Naive B cell (primary cell): ENCODE results near the gene VPREB3. TPM values are rescaled to one million over a fixed set of nuclear protein-coding genes. Genes with fewer than 3 reads are reported as not detected.

ENCODE experiments used
- ATAC-seq, 2 donors: fragments of 150-1000 bp; cut with Tn5 transposase; 2 replicates each; pipeline ENCODE4 v1.10.0; 2021; ENCODE audit warnings: low read depth in 2 of 2, mild to moderate bottlenecking in 2 of 2, moderate library complexity in 2 of 2
- DNase-seq: peaks from one replicate; pipeline ENCODE4 v3.0.0; 2022
- H3K27ac Mint-ChIP-seq, 6 donors: one replicate each; pipeline ENCODE4 v1.8.0; 2020 to 2022; ENCODE audit warnings: mild to moderate bottlenecking in 6 of 6, mixed read lengths in 6 of 6, moderate library complexity in 5 of 6, inconsistent platforms in 2 of 6
- H3K27me3 Mint-ChIP-seq, 3 donors: one replicate each; pipeline ENCODE4 v1.8.0; 2021 to 2022; ENCODE audit warnings: mixed read lengths in 3 of 3, mild to moderate bottlenecking in 1 of 3
- H3K36me3 Mint-ChIP-seq, 2 donors: one replicate each; pipeline ENCODE4 v1.8.0; 2020 to 2022; ENCODE audit warnings: mixed read lengths in 2 of 2, inconsistent platforms in 1 of 2, mild to moderate bottlenecking in 1 of 2
- H3K4me1 Mint-ChIP-seq, 3 donors: one replicate each; pipeline ENCODE4 v1.8.0; 2020 to 2022; ENCODE audit warnings: mixed read lengths in 3 of 3, inconsistent platforms in 1 of 3, mild to moderate bottlenecking in 1 of 3, moderate library complexity in 1 of 3
- H3K4me3 Mint-ChIP-seq, 8 donors: one replicate each; pipeline ENCODE4 v1.8.0; 2020 to 2022; ENCODE audit warnings: mild to moderate bottlenecking in 8 of 8, mixed read lengths in 8 of 8, moderate library complexity in 8 of 8, inconsistent platforms in 2 of 8
- H3K9me3 Mint-ChIP-seq, 7 donors: one replicate each; pipeline ENCODE4 v1.8.0; 2020 to 2022; ENCODE audit warnings: mixed read lengths in 7 of 7, mild to moderate bottlenecking in 5 of 7, inconsistent platforms in 2 of 7, moderate library complexity in 1 of 7
- polyA plus RNA-seq, 6 donors: library from polyadenylated mRNA; unstranded; fragments of 300-500 nt; fragmentation: Illumina TruSeq; gene quantifications; one replicate each; pipeline ENCODE4 v1.2.3, GENCODE V29; 2021; ENCODE audit warnings: low read depth in 6 of 6

The VPREB3 gene
- polyA plus RNA-seq, 6 donors from 2014 or later: 910 to 1,673 (median 1,335) TPM

DNA sequence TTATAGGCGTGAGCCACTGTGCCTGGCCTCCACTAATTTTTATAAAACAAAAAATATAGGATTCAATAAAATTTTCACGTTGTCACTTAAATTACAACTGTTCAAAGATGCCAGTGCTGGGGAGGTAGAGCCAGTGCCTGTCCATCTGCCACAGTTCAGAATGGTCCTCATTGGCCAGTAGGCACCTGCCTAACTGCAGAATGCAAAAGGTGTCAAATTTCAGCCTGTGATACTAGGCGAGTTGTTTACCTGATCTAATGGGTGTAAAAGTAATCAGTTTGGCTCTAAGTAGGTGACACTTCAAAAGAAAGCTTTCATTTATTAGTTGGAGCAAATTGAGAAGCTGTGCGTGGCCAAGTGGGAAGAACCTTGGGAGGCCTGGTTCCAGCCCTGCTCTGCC, 34.9 kb upstream of the VPREB3 start:
- H3K4me3 Mint-ChIP-seq: peak overlapping the region; percentile 19 to 95 (median 66)
- peaks cover 12% of the 10 kb centered on the region in 2 donors for H3K36me3 Mint-ChIP-seq
- peak overlapping the region in 2 of 6 donors; percentile 38 to 69 for H3K27ac Mint-ChIP-seq
- ATAC-seq: no peak
- DNase-seq: no peak
- no peaks in the 10 kb centered on the region for H3K27me3 Mint-ChIP-seq
- no peaks in the 10 kb centered on the region for H3K9me3 Mint-ChIP-seq
- H3K4me1 Mint-ChIP-seq: peaks cover 19 to 50% (median 29%) of the 10 kb centered on the region in 3 donors

DNA sequence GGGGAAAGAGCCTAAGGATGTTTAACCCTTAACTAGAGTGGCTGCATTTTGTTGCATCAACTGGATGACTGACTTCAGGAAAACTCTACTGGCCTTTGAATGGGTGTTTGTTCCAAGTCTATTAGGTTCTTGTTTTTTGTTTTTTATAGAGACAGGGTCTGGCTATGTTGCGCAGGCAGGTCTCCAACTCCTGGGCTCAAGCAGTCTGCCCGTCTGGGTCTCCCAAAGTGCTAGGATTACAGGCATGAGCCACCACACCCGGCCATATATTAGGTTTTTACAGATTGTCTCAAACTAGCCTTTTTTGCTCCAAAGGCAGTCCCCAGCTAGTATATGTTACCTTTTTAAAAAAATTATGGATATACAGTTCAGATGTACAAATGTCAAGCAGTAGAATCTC, 33.7 kb upstream of the VPREB3 start:
- ATAC-seq (no peak), DNase-seq (no peak)
- Mint-ChIP-seq H3K4me3 (peak overlapping the region; percentile 83 to 96 (median 93)), H3K27me3 (no peaks in the 10 kb centered on the region), H3K36me3 (peaks cover 6% of the 10 kb centered on the region in 2 donors), H3K27ac (peak overlapping the region in 5 of 6 donors; percentile 85 to 98 (median 95)), H3K4me1 (peaks cover 20 to 52% (median 24%) of the 10 kb centered on the region in 3 donors), H3K9me3 (no peaks in the 10 kb centered on the region)

DNA sequence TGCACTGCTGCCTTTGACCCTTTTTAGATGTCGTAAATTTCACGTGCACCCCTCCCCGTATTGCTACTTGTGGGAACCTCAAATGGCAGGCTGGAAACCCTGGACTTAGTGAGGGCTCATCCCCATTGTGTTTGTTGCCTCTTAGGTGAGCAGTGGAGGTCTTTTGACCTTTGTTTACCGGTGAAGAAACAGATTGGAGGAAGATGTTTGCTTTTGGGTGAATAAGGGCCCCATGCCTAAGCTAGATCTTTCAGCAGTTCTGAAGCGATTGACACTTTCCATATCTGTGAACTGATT, 33.3 kb upstream of the VPREB3 start:
- Mint-ChIP-seq H3K27me3 (no peaks in the 10 kb centered on the region), H3K4me1 (peaks cover 20 to 52% (median 21%) of the 10 kb centered on the region in 3 donors), H3K4me3 (peak overlapping the region; percentile 83 to 96 (median 93)), H3K9me3 (no peaks in the 10 kb centered on the region), H3K36me3 (peaks cover 3 to 4% of the 10 kb centered on the region in 2 donors), H3K27ac (peak overlapping the region; percentile 85 to 98 (median 94))
- ATAC-seq (no peak), DNase-seq (no peak)

DNA sequence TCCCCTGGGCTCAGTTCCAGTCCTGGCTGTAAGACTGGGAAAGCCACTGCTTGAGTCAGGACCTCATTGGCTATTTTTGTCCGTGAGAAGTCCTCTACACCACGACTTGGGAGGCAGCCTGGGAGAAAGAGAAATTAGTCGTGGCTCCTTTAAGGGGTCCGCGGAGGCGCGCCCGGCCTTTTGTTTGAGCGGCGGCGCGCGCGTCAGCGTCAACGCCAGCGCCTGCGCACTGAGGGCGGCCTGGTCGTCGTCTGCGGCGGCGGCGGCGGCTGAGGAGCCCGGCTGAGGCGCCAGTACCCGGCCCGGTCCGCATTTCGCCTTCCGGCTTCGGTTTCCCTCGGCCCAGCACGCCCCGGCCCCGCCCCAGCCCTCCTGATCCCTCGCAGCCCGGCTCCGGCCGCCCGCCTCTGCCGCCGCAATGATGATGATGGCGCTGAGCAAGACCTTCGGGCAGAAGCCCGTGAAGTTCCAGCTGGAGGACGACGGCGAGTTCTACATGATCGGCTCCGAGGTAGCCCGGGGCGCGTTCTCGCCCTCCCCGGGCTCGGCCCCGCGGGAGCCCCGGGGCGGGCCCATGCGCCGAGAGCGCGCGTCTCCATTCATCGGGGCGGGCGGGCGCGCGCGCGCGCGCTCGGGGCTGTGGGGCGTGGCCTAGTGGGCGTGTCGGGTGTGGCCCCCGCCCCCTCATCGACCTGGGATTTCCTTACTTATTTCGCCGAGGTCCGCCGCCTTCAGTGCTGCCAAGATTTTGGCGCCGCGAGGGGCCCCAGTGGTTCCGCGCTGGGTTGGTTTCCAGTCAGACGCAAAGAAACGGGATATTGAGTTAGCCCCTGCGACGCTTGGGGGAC, 32.8 kb upstream of the VPREB3 start, which contains the start of gene SMARCB1:
TSS of gene SMARCB1 (plus strand) at position 215 of the 848 bp plus-strand sequence. CDS start at position 419, 204 bp downstream.
- DNase-seq (peak; percentile 87), ATAC-seq (peak; percentile 75 to 78)
- Mint-ChIP-seq H3K27me3 (no peaks in the 10 kb centered on the region), H3K36me3 (peaks cover 0 to 4% of the 10 kb centered on the region in 2 donors), H3K9me3 (no peaks in the 10 kb centered on the region), H3K4me3 (peak within 1 kb of the TSS; percentile 83 to 96 (median 93)), H3K4me1 (peaks cover 18 to 52% (median 20%) of the 10 kb centered on the region in 3 donors), H3K27ac (peak within 1 kb of the TSS; percentile 85 to 98 (median 94))

DNA sequence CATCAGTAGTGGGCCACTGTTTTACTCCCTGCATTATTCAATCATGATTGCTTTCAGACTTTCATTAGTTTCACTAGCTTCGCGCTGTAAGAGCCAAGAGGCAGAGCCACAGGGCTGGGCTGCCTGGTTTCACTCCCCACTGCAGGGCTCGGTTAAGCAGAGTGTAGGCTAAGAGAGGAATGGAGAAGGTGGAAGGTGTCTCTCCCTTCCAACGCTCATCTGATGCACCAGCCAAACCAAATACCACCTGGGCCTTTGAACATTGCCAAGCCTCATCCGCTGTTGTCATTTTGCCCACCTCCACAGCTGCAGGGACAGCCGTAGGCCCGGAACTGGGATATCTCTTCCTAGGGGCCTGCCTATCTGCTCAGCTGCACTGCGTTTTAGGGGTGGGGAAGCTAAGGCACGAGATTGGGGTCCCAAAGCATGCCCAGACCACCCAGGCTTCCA, 32.1 kb upstream of the VPREB3 start:
- ATAC-seq (no peak), DNase-seq (no peak)
- H3K27me3 Mint-ChIP-seq: no peaks in the 10 kb centered on the region
- H3K4me3 Mint-ChIP-seq: peak overlapping the region; percentile 83 to 96 (median 93)
- H3K36me3 Mint-ChIP-seq: peaks cover 0 to 4% of the 10 kb centered on the region in 2 donors
- no peaks in the 10 kb centered on the region for H3K9me3 Mint-ChIP-seq
- peaks cover 17 to 50% (median 20%) of the 10 kb centered on the region in 3 donors for H3K4me1 Mint-ChIP-seq
- H3K27ac Mint-ChIP-seq: peak overlapping the region; percentile 64 to 96 (median 89)

DNA sequence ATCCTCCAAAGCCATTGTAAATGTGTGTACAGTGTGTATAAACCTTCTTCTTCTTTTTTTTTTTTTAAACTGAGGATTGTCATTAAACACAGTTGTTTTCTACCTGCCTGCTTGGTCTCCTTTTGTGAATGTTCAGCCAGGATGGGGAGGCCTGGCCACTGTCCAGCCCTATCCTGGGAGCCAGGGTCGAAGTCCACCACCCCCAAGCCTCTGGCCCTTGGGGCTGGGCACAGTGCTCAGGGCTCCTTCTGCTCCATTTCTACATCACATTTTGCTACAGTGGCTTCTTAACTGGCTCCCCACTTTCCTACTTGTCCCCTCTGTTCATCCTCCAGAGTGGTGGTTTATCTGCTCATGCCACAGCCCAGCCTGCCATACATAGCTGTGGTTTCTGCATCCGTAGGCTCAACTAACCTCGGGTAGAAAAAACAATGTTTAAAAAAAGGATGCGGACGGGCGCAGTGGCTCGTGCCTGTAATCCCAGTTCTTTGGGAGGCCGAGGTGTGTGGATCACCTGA, 30.0 kb upstream of the VPREB3 start:
- DNase-seq: no peak
- no peak for ATAC-seq
- Mint-ChIP-seq H3K36me3 (peaks cover under 1 to 7% of the 10 kb centered on the region in 2 donors), H3K27ac (peak overlapping the region in 4 of 6 donors; percentile 7 to 71 (median 34)), H3K27me3 (no peaks in the 10 kb centered on the region), H3K4me1 (peaks cover 12 to 36% (median 17%) of the 10 kb centered on the region in 3 donors), H3K4me3 (peak overlapping the region in 3 of 8 donors; percentile 26 to 71 (median 42)), H3K9me3 (no peaks in the 10 kb centered on the region)

DNA sequence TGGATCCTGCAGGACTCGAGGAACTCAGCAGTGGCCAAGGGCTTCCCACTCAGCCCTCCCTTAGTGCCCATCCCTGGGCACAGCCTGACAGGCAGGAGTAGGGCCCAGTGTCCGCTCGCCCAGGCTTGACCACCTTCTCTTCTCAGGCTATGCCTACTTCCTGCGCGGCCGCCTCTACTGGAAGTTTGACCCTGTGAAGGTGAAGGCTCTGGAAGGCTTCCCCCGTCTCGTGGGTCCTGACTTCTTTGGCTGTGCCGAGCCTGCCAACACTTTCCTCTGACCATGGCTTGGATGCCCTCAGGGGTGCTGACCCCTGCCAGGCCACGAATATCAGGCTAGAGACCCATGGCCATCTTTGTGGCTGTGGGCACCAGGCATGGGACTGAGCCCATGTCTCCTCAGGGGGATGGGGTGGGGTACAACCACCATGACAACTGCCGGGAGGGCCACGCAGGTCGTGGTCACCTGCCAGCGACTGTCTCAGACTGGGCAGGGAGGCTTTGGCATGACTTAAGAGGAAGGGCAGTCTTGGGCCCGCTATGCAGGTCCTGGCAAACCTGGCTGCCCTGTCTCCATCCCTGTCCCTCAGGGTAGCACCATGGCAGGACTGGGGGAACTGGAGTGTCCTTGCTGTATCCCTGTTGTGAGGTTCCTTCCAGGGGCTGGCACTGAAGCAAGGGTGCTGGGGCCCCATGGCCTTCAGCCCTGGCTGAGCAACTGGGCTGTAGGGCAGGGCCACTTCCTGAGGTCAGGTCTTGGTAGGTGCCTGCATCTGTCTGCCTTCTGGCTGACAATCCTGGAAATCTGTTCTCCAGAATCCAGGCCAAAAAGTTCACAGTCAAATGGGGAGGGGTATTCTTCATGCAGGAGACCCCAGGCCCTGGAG, 29.3 kb upstream of the VPREB3 start:
- Mint-ChIP-seq H3K27ac (peak overlapping the region in 1 of 6 donors; percentile 59), H3K4me1 (peaks cover 10 to 29% (median 17%) of the 10 kb centered on the region in 3 donors), H3K4me3 (no peak overlapping the region), H3K9me3 (no peaks in the 10 kb centered on the region), H3K36me3 (peaks cover 0 to 7% of the 10 kb centered on the region in 2 donors), H3K27me3 (no peaks in the 10 kb centered on the region)
- DNase-seq: no peak
- no peak for ATAC-seq

DNA sequence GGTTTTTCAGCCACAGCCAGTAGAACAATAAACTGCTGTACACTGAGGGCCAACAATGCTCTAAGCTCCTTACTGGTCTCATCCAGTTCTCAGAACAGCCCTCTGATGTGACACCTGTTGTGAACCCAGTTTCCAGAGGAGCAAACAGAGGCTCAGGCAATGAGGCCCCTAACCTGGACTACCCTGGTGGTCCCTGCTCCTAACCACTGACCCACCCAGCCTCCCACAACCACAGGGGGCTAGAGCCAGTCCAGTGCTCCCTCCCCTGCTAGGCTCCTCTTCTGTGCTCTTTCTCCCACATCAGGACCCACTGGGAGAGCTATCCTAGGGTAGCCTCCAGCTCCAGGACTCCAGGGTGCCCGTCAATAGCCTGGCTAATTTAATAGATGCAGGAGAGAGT, 28.5 kb upstream of the VPREB3 start:
- peaks cover 10 to 23% (median 17%) of the 10 kb centered on the region in 3 donors for H3K4me1 Mint-ChIP-seq
- ATAC-seq (no peak), DNase-seq (no peak)
- H3K27ac Mint-ChIP-seq: no peak overlapping the region
- no peak overlapping the region for H3K4me3 Mint-ChIP-seq
- no peaks in the 10 kb centered on the region for H3K27me3 Mint-ChIP-seq
- H3K9me3 Mint-ChIP-seq: no peaks in the 10 kb centered on the region
- peaks cover 0 to 7% of the 10 kb centered on the region in 2 donors for H3K36me3 Mint-ChIP-seq

DNA sequence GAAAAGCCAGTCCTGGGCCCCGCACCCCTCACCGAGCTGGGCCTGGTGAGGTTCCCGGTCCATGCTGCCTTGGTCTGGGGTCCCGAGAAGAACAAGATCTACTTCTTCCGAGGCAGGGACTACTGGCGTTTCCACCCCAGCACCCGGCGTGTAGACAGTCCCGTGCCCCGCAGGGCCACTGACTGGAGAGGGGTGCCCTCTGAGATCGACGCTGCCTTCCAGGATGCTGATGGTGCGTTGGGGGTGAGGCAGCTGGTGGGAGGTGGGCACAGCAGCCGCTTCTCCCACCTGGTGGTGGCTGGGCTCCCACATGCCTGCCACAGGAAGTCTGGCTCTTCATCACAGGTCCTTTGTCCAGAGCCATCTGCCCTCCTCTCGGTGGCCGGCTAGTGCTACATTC, 28.0 kb upstream of the VPREB3 start:
- ATAC-seq (no peak), DNase-seq (no peak)
- H3K27me3 Mint-ChIP-seq: no peaks in the 10 kb centered on the region
- H3K4me1 Mint-ChIP-seq: peaks cover 10 to 19% (median 17%) of the 10 kb centered on the region in 3 donors
- H3K36me3 Mint-ChIP-seq: peaks cover 0 to 7% of the 10 kb centered on the region in 2 donors
- no peak overlapping the region for H3K27ac Mint-ChIP-seq
- no peak overlapping the region for H3K4me3 Mint-ChIP-seq
- H3K9me3 Mint-ChIP-seq: no peaks in the 10 kb centered on the region

DNA sequence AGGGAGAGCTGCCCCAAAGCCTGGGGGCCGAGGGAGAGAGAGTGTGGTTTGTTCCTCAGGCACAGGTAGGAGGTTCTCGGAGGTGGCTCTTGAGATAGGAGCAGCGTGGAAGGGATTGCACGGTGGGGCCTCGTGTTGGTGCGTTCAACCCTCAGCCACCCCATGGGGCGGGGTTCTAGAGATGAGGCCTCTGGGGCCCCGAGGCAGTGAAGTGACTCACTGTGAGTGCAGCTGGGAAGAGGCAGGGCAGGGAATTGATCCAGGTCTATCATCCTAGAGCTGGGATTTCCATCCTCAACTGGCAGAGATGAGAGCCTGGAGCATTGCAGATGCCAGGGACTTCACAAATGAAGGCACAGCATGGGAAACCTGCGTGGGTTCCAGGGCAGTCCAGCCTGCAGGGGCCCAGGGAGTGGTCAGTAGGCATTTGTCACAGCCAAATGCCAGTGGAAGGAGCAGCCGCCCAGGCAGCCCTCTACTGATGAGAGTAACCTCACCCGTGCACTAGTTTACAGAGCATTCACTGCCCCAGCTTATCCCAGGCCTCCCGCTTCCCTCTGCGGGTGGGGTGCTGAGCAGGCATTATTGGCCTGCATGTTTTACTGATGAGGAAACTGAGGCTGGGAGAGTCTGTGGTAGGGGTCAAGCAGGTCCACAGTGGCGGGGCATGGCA, 27.4 kb upstream of the VPREB3 start:
- H3K27me3 Mint-ChIP-seq: no peaks in the 10 kb centered on the region
- no peak for DNase-seq
- H3K36me3 Mint-ChIP-seq: peaks cover 0 to 7% of the 10 kb centered on the region in 2 donors
- H3K4me3 Mint-ChIP-seq: no peak overlapping the region
- ATAC-seq: no peak
- peak overlapping the region in 1 of 6 donors; percentile 57 for H3K27ac Mint-ChIP-seq
- no peaks in the 10 kb centered on the region for H3K9me3 Mint-ChIP-seq
- peaks cover 9 to 18% (median 15%) of the 10 kb centered on the region in 3 donors for H3K4me1 Mint-ChIP-seq

DNA sequence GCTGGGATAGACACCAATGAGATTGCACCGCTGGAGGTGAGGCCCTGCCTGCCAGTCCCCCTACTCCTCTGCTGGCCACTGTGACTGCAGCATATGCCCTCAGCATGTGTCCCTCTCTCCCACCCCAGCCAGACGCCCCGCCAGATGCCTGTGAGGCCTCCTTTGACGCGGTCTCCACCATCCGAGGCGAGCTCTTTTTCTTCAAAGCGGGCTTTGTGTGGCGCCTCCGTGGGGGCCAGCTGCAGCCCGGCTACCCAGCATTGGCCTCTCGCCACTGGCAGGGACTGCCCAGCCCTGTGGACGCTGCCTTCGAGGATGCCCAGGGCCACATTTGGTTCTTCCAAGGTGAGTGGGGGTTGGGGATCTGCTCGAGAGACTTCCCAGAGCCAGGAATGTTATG, 26.8 kb upstream of the VPREB3 start:
- DNase-seq (no peak), ATAC-seq (no peak)
- H3K27ac Mint-ChIP-seq: no peak overlapping the region
- no peaks in the 10 kb centered on the region for H3K9me3 Mint-ChIP-seq
- peaks cover 8 to 16% (median 13%) of the 10 kb centered on the region in 3 donors for H3K4me1 Mint-ChIP-seq
- no peaks in the 10 kb centered on the region for H3K27me3 Mint-ChIP-seq
- H3K4me3 Mint-ChIP-seq: peak overlapping the region in 1 of 8 donors; percentile 60
- peaks cover 0 to 7% of the 10 kb centered on the region in 2 donors for H3K36me3 Mint-ChIP-seq

DNA sequence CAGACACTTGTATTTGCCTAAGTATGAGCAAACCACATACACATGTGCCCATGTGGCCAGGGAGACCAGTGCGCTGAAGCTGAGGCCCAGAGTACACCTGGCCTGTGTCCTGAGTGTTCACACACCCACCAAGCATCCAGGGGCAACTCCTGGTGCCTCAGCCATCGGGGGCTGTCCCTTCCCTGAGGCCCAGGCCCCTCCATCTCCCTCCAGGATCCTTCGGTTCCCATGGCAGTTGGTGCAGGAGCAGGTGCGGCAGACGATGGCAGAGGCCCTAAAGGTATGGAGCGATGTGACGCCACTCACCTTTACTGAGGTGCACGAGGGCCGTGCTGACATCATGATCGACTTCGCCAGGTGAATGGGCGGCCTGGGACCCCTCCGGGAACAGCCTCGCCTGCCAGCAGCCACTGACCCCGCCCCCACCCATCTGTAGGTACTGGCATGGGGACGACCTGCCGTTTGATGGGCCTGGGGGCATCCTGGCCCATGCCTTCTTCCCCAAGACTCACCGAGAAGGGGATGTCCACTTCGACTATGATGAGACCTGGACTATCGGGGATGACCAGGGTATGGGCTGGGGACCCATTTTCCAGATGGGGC, 26.0 kb upstream of the VPREB3 start:
- ATAC-seq (no peak), DNase-seq (no peak)
- Mint-ChIP-seq H3K36me3 (peaks cover 0 to 7% of the 10 kb centered on the region in 2 donors), H3K27me3 (no peaks in the 10 kb centered on the region), H3K4me1 (peaks cover 14 to 24% (median 21%) of the 10 kb centered on the region in 3 donors), H3K27ac (no peak overlapping the region), H3K4me3 (no peak overlapping the region), H3K9me3 (no peaks in the 10 kb centered on the region)
